Measurements from ENCODE around the gene RPL36AL. TPM values are rescaled to one million over a fixed set of nuclear protein-coding genes. Genes with fewer than 3 reads are reported as not detected.

The RPL36AL gene
- total and polyA plus RNA-seq, 2 donors (not counting 1 experiment from before 2014, with no cell fraction given), result 169 to 171 TPM

GRCh38 chr14:49582113-49582977, 38.1 kb downstream of the RPL36AL start:
- TF ChIP-seq CTCF (IDR thresholded peaks at IDR 0.05), result no peak
- TF ChIP-seq EZH2 (IDR thresholded peaks at IDR 0.05; ENCODE audit: borderline replicate concordance, insufficient read depth, low read depth, low read length, poor library complexity, severe bottlenecking), result no peak
- Histone ChIP-seq H3K27me3 (replicated peaks in 1 of 4; ENCODE audit: control extremely low read depth in 1 of 4, control insufficient read depth in 3 of 4, insufficient read depth in 4 of 4, low read length in 3 of 4) (no peaks in the 10 kb centered on the region), H3K9ac (ENCODE audit: low read length) (no peak overlapping the region), H3K9me3 (ENCODE audit: control extremely low read depth in 1 of 3, control insufficient read depth in 2 of 3, insufficient read depth in 1 of 3, low read length in 2 of 3) (no peaks in the 10 kb centered on the region), H3K4me3 (ENCODE audit: control extremely low read depth in 1 of 5, extremely low read depth in 1 of 5, insufficient read depth in 1 of 5, low read depth in 2 of 5, low read length in 4 of 5) (no peak overlapping the region), H3K27ac (ENCODE audit: low read length in 2 of 2) (no peak overlapping the region), H4K20me1 (ENCODE audit: control insufficient read depth, insufficient read depth, low read length, poor library complexity, severe bottlenecking) (peaks cover 55% of the 10 kb centered on the region), H3K4me2 (replicated peaks; ENCODE audit: low read depth, low read length, poor library complexity, severe bottlenecking) (no peak overlapping the region), H3K36me3 (replicated peaks in 1 of 2; ENCODE audit: control extremely low read depth in 1 of 2, control insufficient read depth in 1 of 2, extremely low read depth in 1 of 2, insufficient read depth in 2 of 2, low read length in 1 of 2) (peaks cover 12 to 32% of the 10 kb centered on the region in 2 experiments), H3K4me1 (ENCODE audit: control insufficient read depth in 2 of 2, insufficient read depth in 2 of 2, low read length in 2 of 2) (peaks cover 17 to 24% of the 10 kb centered on the region in 2 donors), H2AFZ (ENCODE audit: insufficient read depth, low read depth, low read length, poor library complexity, severe bottlenecking) (no peak overlapping the region), H3K79me2 (ENCODE audit: control insufficient read depth, insufficient read depth, low read length) (peaks cover 87% of the 10 kb centered on the region)
- DNase-seq (no peak), ATAC-seq (ENCODE audit: low read depth) (no peak)
- WGBS (ENCODE audit: insufficient coverage), result 89% methylated on average over 3 of the region's 4 CpGs
- H3K4me3 Mint-ChIP-seq, result peak overlapping the region; percentile 1
- POLR2A ChIA-PET, result no interaction called here
- H3K27me3 Mint-ChIP-seq, result no peaks in the 10 kb centered on the region
- CTCF ChIA-PET, result interaction anchor here (1.1 kb wide), 1 partner anchor 247 kb away, joined by 3 read pairs; no protein-coding TSS in a partner anchor
- H3K9me3 Mint-ChIP-seq (ENCODE audit: insufficient read depth), result no peaks in the 10 kb centered on the region
- H3K4me1 Mint-ChIP-seq, result peaks cover 57% of the 10 kb centered on the region
- intact Hi-C loops (cut with micrococcal nuclease), result loop anchor here (10.0 kb wide), 1 partner anchor 952 kb away; the partner anchor contains the start of gene MAP4K5
- H3K27ac Mint-ChIP-seq, result peak overlapping the region; percentile 32
